BJ (cell line): ENCODE results near the gene MGMT. TPM values are rescaled to one million over a fixed set of nuclear protein-coding genes. Genes with fewer than 3 reads are reported as not detected.

ENCODE experiments used
- CTCF ChIA-PET: fragments of 350-600 bp; formaldehyde crosslinking; extraction: SDS; loops from one replicate; lab custom pipeline; 2021; ENCODE audit warnings: antibody characterized with exemption, inconsistent platforms; lab: Yijun Ruan, JAX
- POLR2A ChIA-PET: fragments of 300-600 bp; sonication (Branson Sonifier 250); formaldehyde crosslinking; extraction: SDS; loops from one replicate; lab custom pipeline; 2021; ENCODE audit warnings: antibody characterized with exemption; lab: Charles Lee
- DNase-seq: peaks from one replicate; pipeline ENCODE4 v3.0.0-alpha.2; 2011; ENCODE audit warnings: low read depth
- H3K27me3 ChIP-seq: 2 replicates; pipeline ENCODE4 v1.6.0; 2011; ENCODE audit warnings: low read length; ENCODE audit not compliant: control insufficient read depth, insufficient read depth
- H3K36me3 ChIP-seq: 2 replicates; pipeline ENCODE4 v1.5.1; 2011; ENCODE audit warnings: low read length; ENCODE audit not compliant: control insufficient read depth, insufficient read depth
- H3K4me3 ChIP-seq: 2 replicates; pipeline ENCODE4 v1.5.1; 2011; ENCODE audit warnings: low read depth, mild to moderate bottlenecking, control low read depth, low read length
- polyA plus RNA-seq: library from polyadenylated mRNA; depleted of rRNA; stranded (reverse); fragments of >200 nt; gene quantifications from 2 replicates; pipeline ENCODE4 v1.2.3, GENCODE V29; 2011
- TF ChIP-seq, protein P1 (sequence below): IDR thresholded peaks from 2 replicates; pipeline ENCODE4 v1.5.1; 2011; ENCODE audit warnings: low read depth, mild to moderate bottlenecking, control low read depth, inconsistent platforms, low read length, moderate library complexity; ENCODE audit not compliant: insufficient read depth

Gene MGMT
- polyA plus RNA-seq, 1 experiment = 21.0 TPM

GRCh38 chr10:129761981-129762956, 295.2 kb downstream of the MGMT start:
- ChIA-PET POLR2A (no interaction called here), CTCF (no interaction called here)
- no peak overlapping the region for H3K4me3 ChIP-seq
- H3K27me3 ChIP-seq = no peaks in the 10 kb centered on the region
- peaks cover 4% of the 10 kb centered on the region; the same call in 1 of the 2 replicates for H3K36me3 ChIP-seq
- TF ChIP-seq, protein P1, sequence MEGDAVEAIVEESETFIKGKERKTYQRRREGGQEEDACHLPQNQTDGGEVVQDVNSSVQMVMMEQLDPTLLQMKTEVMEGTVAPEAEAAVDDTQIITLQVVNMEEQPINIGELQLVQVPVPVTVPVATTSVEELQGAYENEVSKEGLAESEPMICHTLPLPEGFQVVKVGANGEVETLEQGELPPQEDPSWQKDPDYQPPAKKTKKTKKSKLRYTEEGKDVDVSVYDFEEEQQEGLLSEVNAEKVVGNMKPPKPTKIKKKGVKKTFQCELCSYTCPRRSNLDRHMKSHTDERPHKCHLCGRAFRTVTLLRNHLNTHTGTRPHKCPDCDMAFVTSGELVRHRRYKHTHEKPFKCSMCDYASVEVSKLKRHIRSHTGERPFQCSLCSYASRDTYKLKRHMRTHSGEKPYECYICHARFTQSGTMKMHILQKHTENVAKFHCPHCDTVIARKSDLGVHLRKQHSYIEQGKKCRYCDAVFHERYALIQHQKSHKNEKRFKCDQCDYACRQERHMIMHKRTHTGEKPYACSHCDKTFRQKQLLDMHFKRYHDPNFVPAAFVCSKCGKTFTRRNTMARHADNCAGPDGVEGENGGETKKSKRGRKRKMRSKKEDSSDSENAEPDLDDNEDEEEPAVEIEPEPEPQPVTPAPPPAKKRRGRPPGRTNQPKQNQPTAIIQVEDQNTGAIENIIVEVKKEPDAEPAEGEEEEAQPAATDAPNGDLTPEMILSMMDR = no peak
- DNase-seq = no peak

DNA sequence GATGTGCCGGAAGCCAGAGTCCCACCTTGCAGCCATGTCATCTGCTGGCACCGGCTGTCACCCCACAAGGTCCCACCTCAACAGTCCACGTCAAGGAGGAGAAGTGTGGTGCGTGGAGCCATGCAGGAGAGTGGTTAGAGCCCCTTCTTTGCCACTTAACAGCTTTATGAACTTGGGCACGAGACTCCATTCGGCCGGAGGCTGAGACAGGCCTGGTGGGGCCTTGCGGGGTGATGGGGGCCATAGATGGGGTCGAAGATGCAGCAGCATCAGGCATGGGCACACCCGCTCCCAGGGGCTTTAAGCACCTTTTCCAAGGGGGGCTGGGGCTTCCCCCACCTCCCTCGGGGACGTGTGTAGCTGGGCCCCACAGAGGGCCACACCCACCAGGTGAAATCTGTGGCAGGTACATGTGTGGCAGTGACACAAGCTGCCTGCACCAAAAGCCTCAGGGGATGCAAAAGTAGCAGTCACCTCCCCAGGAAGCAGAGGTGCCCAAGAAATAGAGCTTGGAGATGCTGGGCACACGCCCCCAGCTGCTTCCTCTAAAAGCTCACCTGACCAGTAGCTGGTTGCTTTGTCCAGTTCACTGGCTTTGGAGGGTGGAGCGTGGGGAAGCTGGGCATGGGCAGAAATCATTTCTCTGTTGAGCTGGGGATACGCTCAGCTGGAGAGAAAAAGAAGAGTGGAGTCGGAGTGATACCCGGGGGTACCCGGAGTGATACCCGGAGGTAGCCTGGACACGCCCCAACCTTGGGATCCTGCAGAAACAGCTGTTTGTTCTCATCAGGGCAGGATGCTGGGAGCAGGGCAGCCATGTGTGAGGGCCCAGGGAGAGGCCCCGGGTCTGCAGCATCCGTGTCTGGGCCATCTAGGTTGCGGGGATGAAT, 297.2 kb downstream of the MGMT start:
- Histone ChIP-seq H3K36me3 (peaks cover 4% of the 10 kb centered on the region; the same call in 1 of the 2 replicates), H3K4me3 (no peak overlapping the region), H3K27me3 (no peaks in the 10 kb centered on the region)
- DNase-seq = no peak
- POLR2A ChIA-PET = no interaction called here
- TF ChIP-seq, protein P1 = no peak
- CTCF ChIA-PET = no interaction called here

DNA sequence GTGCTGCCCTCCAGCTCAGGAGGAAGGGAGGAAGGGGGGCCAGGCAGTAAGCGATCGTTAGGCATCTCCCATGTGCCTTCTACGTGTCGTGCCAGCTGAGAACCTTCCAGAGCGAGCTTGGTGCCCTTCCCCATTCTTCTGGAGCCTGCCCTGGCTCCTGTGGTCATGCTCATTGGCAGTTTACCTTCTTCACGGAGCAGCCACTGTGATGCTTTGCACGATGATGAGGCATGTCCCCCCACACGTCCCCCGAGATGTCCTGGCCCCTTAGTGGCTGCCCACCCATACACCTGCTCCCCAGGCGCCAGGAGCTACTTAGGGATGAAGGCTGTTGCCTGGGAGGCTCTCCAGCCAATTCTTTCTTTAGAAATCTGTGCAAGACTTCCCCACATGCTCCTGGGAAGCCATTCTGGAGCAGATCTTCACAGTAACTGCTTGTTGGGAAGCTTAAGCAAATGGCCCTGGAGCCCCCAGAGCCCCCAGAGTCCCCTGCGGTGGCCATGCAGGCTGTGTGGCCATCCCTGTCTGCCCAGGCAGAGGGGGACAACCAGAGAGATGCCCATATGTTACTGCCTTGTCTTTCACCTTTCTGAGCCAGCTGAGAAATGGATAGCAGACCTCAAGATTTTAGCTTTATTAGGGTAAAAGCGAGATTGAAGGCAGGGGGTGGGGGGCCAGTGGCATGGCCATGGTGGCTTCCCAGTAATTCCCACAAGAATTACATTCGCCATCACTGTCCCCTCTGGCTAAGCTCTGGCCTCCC, 298.0 kb downstream of the MGMT start:
- H3K36me3 ChIP-seq = peaks cover 1% of the 10 kb centered on the region; the same call in 1 of the 2 replicates
- no peaks in the 10 kb centered on the region for H3K27me3 ChIP-seq
- ChIA-PET CTCF (no interaction called here), POLR2A (no interaction called here)
- DNase-seq = no peak
- TF ChIP-seq, protein P1 = no peak
- H3K4me3 ChIP-seq = no peak overlapping the region

DNA sequence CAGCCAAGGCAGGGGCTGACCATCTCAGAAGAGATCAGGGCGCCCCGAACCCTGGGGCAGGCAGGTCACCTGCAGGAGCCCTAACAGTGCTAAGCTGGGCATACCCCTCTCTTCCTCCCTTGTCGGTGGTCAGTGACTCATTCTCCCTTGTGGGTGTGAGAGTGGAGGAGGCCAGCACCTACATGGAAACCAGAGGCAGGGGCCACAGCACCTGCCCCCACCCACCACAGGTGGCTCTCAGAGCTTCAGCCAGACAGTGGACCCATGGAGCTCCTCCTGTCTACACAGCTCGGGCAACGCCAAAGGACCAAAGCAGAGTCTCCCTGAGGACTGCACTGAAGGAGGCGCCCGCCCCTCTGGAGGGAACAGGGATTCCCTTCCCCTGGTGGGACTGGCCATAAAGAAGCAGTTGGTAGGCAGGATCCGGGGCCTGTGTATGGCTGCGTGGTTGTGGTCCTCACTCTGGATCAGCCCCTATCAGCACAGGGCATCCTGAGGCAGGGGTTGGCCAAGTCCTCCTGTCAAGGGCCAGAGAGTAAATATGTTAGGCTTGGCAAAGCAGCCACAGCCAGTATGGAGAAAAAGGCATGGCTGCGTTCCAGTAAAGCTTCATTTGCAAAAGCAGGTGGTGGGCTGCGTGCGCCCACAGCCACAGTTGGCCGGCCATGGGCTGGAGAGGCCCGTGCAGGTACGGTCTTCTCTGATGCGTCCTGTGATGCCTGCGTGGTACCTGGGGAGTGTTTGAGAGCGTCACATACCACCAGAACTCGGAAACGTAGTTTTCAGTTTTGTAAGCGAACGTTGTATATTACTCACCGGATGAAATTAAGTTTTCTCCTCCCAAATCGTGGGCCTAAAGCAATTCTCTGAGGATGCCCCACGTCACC, 298.9 kb downstream of the MGMT start:
- TF ChIP-seq, protein P1 = no peak
- POLR2A ChIA-PET = no interaction called here
- peaks cover 1% of the 10 kb centered on the region; the same call in 1 of the 2 replicates for H3K36me3 ChIP-seq
- CTCF ChIA-PET = no interaction called here
- H3K27me3 ChIP-seq = no peaks in the 10 kb centered on the region
- no peak for DNase-seq
- H3K4me3 ChIP-seq = no peak overlapping the region
